NCI-H1930 (cell line): ENCODE results near the gene PMEPA1.

ENCODE experiments used
- DNase-seq, 2 experiments: peaks; one replicate each; lab custom pipeline; 2025; lab: John Stamatoyannopoulos, UW

The PMEPA1 gene

GRCh38 chr20:57711311-57711712, 1.5 kb upstream of the PMEPA1 start:
- DNase-seq = no peak

- DNase-seq = no peak
These were observed 1.0 kb upstream of the PMEPA1 start for GRCh38 chr20:57710841-57711240.

GRCh38 chr20:57708694-57709673, 831 bp downstream of the PMEPA1 start:
- no peak for DNase-seq

GRCh38 chr20:57707849-57708693, 1.7 kb downstream of the PMEPA1 start:
- no peak for DNase-seq

- DNase-seq = no peak
These were observed 2.5 kb downstream of the PMEPA1 start for GRCh38 chr20:57707320-57707719.

- DNase-seq = no peak
These were observed 4.5 kb downstream of the PMEPA1 start for GRCh38 chr20:57705127-57705899.

GRCh38 chr20:57704245-57704644, 5.6 kb downstream of the PMEPA1 start:
- no peak for DNase-seq

GRCh38 chr20:57703013-57703412, 6.8 kb downstream of the PMEPA1 start:
- no peak for DNase-seq

- no peak for DNase-seq
These were observed 7.3 kb downstream of the PMEPA1 start for GRCh38 chr20:57702521-57702920.

- no peak for DNase-seq
These were observed 7.7 kb downstream of the PMEPA1 start for GRCh38 chr20:57702091-57702490.

GRCh38 chr20:57701651-57702050, 8.2 kb downstream of the PMEPA1 start:
- no peak for DNase-seq

GRCh38 chr20:57701090-57701489, 8.7 kb downstream of the PMEPA1 start:
- DNase-seq = no peak

GRCh38 chr20:57699395-57699794, 10.4 kb downstream of the PMEPA1 start:
- no peak for DNase-seq

- DNase-seq = no peak
These were observed 10.9 kb downstream of the PMEPA1 start for GRCh38 chr20:57698867-57699275.

- no peak for DNase-seq
These were observed 11.5 kb downstream of the PMEPA1 start for GRCh38 chr20:57698116-57698866.

- no peak for DNase-seq
These were observed 12.3 kb downstream of the PMEPA1 start for GRCh38 chr20:57697543-57697942.

- DNase-seq = no peak
These were observed 13.3 kb downstream of the PMEPA1 start for GRCh38 chr20:57696401-57696961.

GRCh38 chr20:57695940-57696339, 13.9 kb downstream of the PMEPA1 start:
- no peak for DNase-seq

- no peak for DNase-seq
These were observed 14.8 kb downstream of the PMEPA1 start for GRCh38 chr20:57695012-57695411.

- no peak for DNase-seq
These were observed 15.3 kb downstream of the PMEPA1 start for GRCh38 chr20:57694481-57694880.
